Measurements from ENCODE around the gene SSR2. TPM values are rescaled to one million over a fixed set of nuclear protein-coding genes. Genes with fewer than 3 reads are reported as not detected.
"Not testable (repeated sequence)": the region's sequence is repeated elsewhere in the genome, so short reads cannot be mapped to it uniquely, and the experiment has no call there.

Gene SSR2
- polyA plus RNA-seq, 5 donors, result 493 to 557 (median 530) TPM

DNA sequence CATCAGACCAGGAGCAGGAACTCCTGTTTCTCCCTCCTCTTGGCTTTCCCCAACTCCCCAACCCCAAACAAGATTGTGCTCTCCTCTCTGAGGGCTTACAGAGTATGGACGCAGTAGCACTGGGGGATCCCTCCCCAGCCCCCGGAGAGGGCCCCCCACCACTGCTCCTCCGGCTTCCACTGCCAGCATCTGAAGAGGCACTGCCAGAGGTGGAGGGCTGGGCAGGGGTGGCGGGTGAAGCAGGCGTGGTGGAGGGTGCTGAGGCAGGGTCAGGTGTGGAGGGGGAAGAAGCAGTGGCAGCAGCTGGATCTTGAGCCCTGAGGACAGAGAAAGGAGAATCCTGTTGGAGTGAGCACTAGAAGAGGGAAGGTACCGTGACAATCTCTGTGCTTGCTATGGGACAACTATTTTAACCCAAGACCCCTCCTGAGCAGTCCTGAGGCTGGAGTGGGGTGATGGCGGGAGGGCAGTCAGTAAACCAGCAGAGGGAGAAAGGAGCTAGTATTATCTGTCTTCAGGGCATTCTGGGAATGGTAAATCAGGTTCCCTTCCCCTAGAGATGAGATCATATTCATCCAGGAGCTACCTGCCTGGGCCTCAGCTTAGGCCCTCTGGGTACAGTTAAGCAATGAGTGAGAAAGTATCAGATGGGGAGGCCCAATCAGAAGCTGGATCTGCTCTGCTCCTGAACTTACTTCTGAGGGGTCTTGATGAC lies 30.4 kb upstream of the SSR2 start:
- DNase-seq, result no peak

DNA sequence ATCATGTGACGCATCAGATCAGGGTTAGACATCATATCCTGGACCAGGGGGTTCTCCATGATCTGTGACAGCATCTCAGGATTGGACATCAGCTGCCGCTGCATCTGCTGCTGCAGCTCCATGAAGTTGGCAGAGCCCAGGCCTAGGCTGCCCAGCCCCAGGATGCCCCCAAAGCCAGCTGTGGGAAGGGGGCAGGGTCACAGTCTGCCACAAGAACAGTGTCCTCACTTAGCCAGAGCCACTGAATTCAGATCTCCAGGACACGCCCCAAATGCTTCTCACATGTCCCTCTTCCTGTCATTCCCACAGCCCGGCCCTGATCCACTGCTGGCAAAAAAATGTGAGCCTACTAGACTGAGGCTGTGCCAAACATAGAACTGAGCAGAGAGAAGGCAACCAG lies 29.6 kb upstream of the SSR2 start:
- no peak for DNase-seq

DNA sequence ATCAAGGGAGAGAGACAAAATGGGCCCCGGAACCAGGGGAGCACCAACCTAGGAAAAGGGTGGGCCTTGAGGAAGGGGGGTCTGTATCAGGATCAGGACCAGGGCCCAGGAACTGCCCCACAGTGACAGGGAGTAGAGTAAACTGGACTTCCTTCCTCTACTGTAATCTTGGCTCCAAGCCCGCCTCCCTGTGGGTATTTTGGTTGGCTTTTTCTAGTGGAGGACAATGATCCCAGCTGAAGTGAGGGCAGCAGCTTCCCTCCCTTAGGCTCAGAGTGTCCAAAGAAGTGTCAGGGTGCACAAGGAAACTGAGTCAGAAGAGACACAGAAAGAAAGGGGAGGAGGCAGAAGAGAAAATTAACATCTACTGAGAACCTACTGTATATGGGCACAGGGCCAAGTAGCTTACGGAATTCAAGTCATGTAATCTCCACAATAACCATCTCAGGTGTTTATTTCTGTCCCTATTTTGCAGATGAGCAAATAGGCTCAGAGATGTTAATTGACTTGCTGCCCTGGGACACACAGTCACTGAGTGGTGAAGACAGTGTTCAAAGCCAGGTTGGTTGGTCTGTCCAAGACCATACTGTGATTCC lies 28.0 kb upstream of the SSR2 start:
- DNase-seq, result no peak

DNA sequence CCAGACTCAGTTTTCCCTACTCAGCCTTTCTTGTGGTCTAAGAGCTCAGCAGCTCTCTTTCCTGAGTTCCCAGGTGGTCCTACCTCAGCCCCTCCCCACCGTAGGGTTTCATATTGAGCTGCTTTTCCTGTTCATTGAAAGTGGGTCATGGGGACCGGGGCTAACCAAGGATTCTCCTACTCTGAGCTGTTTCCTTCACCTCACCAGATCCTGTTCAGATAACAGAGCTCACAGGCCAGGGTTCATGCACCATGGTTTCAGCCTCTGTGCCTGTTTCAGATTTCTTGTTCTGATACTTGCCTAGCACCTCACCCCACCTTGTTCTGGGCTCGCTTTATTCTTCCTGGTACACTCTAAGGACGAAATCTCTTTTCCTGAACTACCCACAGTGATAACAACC lies 24.3 kb upstream of the SSR2 start:
- no peak for DNase-seq

DNA sequence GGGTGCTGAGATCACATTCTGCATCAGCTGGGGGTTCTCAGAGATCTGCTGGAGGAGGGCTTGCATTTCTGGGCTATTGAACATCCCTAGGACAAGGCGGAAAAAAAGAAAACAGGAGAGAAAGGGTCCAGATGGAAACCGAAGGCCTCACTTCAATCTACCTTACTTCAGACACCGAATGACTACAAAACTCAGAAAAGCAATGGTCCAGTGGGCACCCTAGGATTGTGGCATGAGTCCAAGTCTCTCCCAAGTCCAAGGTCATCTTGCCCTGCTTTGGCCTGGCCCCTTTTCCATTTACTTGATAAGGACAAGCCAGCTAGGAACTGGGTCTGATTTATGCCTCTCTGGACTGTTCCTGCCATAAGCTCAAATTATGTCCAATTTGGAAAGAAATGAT lies 22.1 kb upstream of the SSR2 start:
- no peak for DNase-seq

DNA sequence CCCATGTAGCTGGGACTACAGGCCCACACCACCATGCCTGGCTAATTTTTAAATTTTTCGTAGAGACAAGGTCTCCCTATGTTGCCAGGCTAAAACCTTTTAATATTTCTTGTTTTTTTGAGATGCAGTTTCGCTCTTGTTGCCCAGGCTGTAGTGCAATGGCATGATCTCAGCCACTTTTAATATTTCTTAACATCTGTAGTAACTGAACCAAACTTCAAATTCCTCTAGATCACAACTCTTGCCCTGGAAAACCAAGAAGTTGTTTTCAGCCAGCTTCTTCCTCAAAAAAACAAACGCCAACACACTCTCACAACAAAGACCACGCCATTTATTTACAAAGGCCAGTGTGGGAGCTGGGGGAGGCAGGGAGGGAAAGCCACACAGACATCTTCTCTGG lies 14.2 kb upstream of the SSR2 start:
- not testable (repeated sequence) for DNase-seq

DNA sequence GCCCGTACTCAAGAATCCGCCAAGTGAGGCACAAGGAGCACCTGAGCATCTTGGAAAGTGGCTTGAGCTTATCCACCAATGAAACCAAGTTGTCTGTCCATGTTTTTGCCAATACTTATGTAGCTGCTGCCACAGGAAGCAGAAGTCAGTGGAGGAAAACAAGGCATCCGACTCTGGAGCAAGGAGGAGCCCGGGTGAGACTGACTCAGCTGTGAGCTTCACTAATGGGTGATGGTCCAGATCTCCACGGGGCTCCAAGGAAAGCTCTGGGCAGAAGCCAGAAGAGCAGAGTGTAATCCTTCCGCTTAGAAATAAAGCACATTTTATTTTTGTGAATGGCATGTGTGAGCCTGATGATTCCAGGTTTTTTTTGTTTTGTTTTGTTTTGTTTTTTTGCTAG lies 12.3 kb upstream of the SSR2 start:
- DNase-seq, result no peak

DNA sequence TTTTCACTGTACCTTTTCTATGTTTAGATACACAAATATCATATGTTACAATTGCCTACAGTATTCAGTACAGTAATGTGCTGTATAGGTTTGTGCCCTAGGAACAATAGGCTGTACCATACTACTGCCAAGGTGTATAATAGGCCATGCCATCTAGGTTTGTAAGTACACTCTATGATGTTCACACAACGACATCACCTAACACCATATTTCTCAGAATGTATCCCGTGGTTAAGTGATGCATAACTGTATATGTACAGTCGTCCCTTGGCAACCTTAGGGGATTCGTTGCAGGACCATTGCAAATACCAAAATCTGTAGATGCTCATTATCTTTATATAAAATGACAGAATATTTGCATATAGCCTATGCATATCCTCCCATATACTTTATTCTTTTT lies 5.8 kb upstream of the SSR2 start:
- no peak for DNase-seq

DNA sequence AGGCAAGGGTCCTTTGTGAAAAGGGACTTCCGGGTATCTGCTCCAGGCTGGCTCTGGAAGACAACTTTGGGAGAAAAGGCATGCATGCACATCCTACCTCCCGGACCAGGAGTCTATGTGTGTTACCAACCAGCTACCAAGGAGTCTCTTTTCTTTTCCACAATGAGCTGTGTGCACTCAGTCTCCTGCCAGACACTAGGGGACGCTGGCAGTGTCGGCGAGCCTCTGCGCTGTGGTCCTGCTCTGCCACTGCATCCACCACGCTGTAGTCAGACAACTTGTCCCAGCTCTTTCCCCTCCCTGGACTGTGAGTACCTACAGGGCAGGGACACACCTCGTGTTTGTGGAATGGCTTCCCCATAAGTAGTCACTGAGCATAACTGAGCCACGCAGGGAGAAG lies 5.1 kb upstream of the SSR2 start:
- no peak for DNase-seq

DNA sequence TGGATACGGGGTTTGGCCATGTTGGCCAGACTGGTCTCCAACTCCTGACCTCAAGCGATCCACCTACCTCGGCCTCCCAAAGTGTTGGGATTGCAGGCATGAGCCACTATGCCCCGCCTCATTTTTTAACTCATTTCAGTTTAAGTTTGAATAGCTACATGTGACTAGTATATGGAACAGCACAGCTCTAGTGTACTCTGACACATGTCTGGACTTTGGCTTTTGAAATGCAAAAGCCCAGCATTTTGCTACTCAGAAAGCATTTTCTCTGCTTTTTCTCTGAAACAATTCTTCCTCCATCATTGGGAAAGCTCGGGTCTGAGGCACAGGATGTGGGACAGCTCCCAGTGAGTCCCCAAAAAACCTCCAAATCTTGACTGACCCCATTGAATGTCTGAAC lies 4.0 kb upstream of the SSR2 start:
- no peak for DNase-seq

DNA sequence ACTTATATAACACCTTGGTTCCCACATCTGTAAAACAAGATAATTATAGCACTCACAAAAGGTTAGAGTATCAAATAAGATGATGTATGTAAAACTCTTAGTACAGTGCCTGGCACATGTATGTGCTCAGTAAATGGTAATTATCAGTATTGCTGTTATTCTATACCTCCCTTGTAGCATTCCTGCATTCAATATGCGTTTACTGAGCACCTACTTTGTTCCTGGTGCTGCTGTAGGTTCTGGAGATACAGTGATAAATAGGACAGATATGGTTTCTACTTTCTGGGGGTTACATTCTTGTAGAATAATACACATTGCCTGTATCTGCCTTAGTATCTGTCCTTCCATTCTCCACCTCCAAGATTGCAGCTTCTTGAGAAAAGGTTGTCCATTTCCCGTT lies 1.2 kb upstream of the SSR2 start:
- no peak for DNase-seq

DNA sequence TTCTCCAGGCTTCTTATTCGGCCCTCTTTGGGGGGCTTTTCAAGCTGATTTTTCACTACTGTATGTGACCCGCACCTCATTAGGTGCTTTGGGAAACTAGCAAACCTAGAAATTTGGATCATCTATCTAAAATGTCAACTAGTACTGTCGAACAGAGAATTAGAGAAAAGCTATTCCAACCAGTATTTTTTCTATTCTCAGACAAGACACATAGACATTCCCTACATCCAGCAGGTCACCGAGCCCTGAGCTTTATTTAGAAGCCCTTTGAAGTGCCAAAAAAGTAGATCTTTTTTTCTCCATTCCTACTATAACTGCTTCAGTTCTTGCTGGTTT lies 310 bp upstream of the SSR2 start:
- no peak for DNase-seq

DNA sequence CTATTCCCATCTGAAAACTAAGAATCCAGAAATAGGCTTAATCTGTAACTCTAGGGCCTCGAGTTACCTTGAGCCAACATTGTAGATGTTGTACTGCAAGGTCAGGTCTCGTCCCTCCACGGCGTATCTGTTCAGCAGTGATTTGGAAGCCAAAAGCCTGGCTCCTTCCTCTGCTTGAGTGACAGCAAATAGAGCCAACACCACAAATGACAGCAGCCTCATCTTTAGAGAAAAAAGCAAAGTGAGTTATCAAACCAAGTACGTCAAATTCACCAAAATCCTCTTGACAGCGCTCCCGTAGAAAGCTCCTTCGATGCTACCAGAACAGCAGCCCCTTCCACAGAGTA lies 832 bp downstream of the SSR2 start:
- DNase-seq, result no peak

DNA sequence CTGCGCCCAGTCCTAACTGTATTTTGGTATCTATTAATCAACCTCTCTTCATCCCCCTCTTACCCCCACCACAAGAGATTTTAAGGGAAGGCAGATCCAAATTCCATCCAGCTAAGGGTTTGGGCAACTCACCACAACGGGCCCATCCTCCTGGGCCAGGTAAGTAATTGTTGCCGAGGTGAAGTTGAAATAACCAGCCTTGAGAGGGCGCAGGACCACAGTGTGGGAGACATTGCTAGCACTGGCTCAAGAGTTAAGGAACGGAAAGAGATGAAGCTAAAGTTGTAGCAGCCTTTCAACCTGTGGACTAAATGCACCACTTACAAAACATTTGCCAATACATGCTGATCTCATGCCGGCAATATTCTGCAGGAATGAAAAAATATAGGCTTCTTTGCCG lies 5.9 kb downstream of the SSR2 start:
- DNase-seq, result no peak

DNA sequence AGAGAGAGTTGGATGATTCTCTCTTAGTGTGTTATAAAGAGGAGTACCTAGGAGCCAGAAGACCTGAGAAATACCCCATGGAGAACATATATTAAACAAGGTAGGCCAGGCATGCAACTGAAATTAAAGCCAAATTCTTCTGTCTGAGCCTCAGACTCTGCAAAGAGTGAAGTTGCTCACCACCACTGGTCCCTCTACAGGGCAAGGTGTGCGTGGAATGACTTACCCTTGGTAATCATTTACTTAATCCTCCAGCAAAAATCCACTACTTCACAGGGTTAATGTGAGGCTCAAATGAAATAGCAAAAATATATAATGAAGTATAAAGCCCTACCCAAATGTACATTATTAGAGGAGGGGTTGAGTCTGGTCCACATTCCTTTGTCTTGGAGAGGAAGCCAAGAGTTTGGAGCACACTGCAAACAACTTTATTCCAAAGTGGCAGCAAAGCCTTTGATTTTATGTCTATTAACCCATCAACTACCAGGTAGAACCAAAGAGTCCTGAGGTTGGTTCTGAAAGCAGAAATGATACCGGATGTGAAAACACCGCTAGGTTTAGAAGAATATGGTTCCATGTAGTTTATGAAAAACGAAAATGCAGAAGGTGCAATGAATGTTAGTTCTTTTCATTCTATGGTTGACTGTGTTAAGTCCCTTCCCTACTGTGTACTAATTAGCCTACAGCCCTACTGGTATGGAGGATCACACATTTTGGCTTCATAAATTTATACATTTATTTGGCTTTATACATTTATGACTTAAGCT lies 8.5 kb downstream of the SSR2 start:
- no peak for DNase-seq

DNA sequence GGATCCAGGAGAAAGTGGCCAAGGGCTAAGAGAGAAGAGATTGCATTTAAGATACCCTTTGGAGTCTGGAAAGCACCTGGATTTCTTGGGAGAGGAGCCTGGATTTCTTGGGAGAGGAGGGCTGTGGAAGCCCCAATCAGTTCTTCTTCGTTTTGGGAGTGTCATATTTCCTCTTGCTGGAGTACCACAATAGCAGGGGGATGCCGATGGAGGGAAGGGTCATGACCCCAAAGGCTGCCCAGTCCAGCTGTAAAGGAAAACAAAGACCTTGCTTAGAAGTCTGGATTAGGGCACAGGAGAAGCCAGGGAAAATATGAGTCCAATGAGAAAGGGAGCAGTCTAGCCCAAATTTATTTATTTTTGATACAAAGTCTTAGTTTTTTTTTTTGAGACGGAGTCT lies 11.3 kb downstream of the SSR2 start:
- no peak for DNase-seq

DNA sequence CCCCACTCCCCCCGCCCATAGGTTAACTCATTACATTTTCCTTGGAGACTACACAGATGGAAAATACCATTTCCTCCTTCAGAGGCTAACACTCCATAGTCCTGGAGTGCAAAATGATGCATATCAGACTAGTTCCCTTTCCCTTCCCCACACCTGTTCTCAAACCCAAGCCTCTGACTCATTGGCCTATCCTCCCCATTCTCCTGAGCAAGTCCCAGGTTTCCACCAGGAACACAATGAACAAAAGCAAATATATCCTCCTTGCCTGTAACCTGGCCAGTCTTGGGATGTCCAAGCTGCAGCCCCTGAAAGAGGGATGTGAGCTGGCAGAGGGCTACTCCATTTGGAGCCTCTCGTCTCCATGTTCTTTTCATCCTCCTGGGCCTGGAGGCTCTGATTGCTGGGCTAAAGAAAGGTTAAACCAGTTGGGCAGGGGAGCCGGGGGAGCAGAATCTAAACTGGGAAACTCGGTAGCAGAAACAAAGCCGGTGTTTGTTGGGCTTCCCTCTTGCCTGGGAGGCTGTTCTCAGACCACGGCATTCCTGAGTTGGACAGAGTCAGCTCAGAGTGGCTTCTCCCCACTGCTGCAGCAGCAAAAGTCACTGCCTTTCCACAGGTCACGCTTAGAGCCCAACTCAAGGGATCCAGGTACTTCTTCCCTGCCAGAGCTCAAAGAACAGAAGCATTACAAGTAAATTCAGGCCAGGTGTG lies 13.9 kb downstream of the SSR2 start:
- no peak for DNase-seq

DNA sequence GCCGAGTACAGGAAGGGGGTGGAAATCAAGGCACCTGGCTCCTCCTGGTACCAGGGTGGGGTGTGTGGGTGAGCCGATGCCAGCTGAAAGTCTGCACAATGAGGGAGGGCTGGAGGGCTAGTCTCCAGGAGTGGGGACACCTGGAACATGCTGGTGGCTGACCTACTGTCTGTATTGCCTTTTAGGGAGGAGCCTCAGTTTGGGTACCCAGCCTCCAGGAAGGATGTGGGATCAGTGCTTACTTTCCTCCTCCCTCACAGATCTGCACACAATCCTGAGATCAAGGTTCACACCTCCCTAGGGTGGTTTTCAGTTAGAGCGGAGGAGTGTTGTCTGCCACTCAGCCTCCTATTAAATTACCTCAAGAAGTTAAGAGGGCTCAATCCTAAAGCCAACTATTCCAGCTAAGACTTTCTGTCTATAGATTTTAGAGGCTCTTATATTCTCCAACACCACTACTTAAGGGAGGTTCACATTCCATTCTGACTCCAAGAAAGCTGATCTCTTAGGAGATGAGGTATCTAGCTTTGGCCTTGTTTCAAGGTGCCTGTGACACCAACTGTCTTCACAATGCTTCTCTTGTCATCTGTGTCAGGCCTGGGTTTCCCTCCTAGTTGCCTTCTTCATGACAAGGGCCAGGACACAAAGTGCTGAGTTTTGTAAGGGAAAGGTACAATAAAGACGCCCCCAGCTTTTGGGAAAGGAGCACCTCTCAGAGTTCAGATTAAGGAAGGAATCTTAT lies 15.7 kb downstream of the SSR2 start:
- no peak for DNase-seq

DNA sequence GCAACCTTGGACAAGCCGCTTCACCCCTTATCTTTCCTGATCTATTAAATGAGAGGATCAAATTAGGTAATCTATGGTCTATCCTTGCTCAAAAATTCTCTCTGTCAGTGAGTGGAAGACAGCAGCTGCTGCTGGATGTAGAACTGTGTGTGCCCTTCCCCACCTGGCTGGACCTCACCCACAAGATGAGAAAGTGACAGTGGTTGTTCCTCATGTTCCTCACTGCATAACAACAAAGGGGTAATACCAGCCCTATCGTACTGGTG lies 16.9 kb downstream of the SSR2 start:
- no peak for DNase-seq

DNA sequence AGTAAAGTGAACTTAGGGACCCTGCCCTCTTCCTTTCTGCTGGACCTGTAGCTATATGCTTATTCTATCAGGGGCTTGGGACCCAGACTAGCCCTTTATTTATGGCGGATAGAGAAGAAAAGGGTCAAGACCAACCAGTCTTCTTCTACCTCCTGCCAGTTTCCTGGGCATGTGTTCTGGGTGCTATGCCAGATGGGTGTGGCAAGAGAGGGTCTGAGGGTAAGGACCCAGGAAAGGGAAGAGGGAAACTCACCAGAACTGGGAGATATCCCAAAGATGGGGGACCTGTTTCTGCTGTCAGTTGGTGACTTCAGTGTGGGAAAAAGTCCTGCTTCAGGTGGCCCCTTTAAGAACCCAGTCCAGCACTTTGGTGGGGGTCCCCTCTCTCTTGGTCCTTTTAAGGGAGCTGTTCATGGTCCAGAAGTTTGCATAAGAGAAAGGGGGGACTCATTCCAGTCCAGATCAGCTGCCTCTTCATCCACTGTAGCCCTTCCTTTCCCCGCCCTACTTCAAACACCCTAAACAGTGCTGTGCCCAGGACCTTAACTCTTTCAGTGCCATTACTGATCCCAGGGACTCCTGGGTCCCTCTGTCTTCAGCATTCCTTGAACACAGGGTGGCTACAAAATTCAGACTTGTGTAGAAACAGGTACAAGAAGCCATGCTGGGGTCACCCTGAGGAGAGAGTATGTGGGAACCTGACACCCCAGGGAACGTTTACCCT lies 18.4 kb downstream of the SSR2 start:
- DNase-seq, result no peak

DNA sequence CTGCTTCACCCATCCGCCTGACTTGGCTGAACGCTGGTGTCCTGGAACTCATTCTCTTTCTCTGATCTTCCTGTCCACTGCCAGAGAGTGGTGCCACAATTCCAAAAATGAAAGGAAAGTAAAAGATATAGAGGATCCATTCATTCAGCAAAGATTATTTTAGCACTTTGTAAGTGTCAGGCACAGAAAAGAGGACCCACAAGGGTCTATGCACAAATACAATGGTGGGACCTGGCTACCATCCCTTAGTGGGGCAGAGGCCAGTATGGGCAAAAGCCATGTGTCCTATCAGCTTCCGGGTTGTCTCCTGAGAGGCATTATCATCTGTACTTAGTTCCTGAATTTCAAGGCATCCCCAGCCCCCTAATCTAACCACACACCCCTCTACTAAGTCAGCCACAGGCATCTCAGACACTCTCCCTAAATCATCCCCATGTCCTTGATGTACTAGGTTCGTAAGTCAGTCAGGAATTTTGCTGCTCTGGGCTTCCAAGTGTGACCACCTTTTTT lies 19.0 kb downstream of the SSR2 start:
- DNase-seq, result no peak

All from right lung (tissue), 5 donors.